ENCODE measurements around the gene CELA2A. TPM values are rescaled to one million over a fixed set of nuclear protein-coding genes. Genes with fewer than 3 reads are reported as not detected.

The CELA2A gene
- total RNA-seq, 2 donors from 2014 or later: not detected

- Histone ChIP-seq H3K36me3 (ENCODE audit: control insufficient read depth, insufficient read depth, low read length) (peaks cover 26% of the 10 kb centered on the region), H3K9me3 (ENCODE audit: control insufficient read depth, low read length) (no peaks in the 10 kb centered on the region), H3K27ac (ENCODE audit: low read depth, low read length) (no peak overlapping the region), H3K27me3 (ENCODE audit: control insufficient read depth, insufficient read depth, low read length, poor library complexity, severe bottlenecking) (no peaks in the 10 kb centered on the region), H3K9ac (ENCODE audit: extremely low read depth, low read length, poor library complexity, severe bottlenecking) (peak overlapping the region; percentile 81), H3K4me1 (ENCODE audit: control insufficient read depth, insufficient read depth, low read length) (peaks cover 30% of the 10 kb centered on the region), H3K4me3 (ENCODE audit: low read length) (peak overlapping the region; percentile 90)
- Mint-ChIP-seq H3K36me3 (ENCODE audit: low read depth) (peaks cover 22% of the 10 kb centered on the region), H3K9me3 (no peaks in the 10 kb centered on the region), H3K27me3 (ENCODE audit: insufficient read depth) (peaks cover 6% of the 10 kb centered on the region), H3K4me3 (peak overlapping the region; percentile 76), H3K27ac (peak overlapping the region; percentile 92), H3K4me1 (peaks cover 57% of the 10 kb centered on the region)
- 64 to 77% methylated on average over 8 to 12 of the region's 12 CpGs for WGBS, 2 experiments (ENCODE audit: insufficient coverage in 1 of 2, insufficient read length in 1 of 2)
- DNase-seq: peak; percentile 65
- no peak for TF ChIP-seq CTCF (conservative IDR thresholded peaks at IDR 0.05)
These were observed 44.9 kb upstream of the CELA2A start for GRCh38 chr1:15411593-15412137.

DNA sequence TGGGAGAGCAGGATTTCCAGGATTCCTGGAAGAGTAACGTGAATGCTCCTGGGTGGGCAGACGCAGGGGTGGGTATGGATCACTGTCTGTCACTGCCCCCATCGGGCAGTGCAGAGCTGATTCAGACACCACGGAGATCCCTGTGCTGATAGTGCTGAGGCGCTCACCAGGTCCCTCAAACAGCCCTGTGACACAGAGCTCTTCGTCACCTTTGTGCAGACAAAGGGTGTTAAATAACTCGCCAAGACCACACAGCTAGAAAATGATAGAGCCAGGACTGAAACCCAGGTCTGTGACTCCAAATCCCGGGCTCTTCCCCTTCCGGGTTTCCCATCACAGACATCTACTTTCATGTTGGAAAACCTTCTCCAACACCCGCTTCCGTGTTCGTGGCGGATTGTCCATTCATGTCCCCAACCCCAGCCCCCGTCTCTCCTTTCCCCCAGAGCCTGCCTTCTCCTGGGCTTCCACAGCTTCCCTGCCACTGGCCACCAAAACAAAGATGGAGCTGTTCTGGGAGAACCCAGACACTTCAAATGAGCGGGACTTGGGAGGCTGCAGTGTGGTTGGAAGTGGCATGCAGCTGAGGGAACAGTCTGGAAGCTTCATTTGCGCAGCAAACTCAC lies 44.2 kb upstream of the CELA2A start:
- Mint-ChIP-seq H3K36me3 (ENCODE audit: low read depth) (peaks cover 22% of the 10 kb centered on the region), H3K27me3 (ENCODE audit: insufficient read depth) (peaks cover 1% of the 10 kb centered on the region), H3K4me1 (peaks cover 52% of the 10 kb centered on the region), H3K27ac (peak overlapping the region; percentile 92), H3K9me3 (no peaks in the 10 kb centered on the region), H3K4me3 (peak overlapping the region; percentile 76)
- Histone ChIP-seq H3K36me3 (ENCODE audit: control insufficient read depth, insufficient read depth, low read length) (peaks cover 27% of the 10 kb centered on the region), H3K4me1 (ENCODE audit: control insufficient read depth, insufficient read depth, low read length) (peaks cover 30% of the 10 kb centered on the region), H3K9ac (ENCODE audit: extremely low read depth, low read length, poor library complexity, severe bottlenecking) (peak overlapping the region; percentile 81), H3K9me3 (ENCODE audit: control insufficient read depth, low read length) (no peaks in the 10 kb centered on the region), H3K27me3 (ENCODE audit: control insufficient read depth, insufficient read depth, low read length, poor library complexity, severe bottlenecking) (no peaks in the 10 kb centered on the region), H3K4me3 (ENCODE audit: low read length) (peak overlapping the region; percentile 90), H3K27ac (ENCODE audit: low read depth, low read length) (no peak overlapping the region)
- no peak for TF ChIP-seq CTCF (conservative IDR thresholded peaks at IDR 0.05)
- peak; percentile 77 for DNase-seq
- WGBS, 2 experiments (ENCODE audit: insufficient coverage in 1 of 2, insufficient read length in 1 of 2): 59 to 65% methylated on average over 7 to 16 of the region's 16 CpGs

GRCh38 chr1:15412843-15413242 lies 43.7 kb upstream of the CELA2A start:
- no peak for TF ChIP-seq CTCF (conservative IDR thresholded peaks at IDR 0.05)
- Histone ChIP-seq H3K9me3 (ENCODE audit: control insufficient read depth, low read length) (no peaks in the 10 kb centered on the region), H3K36me3 (ENCODE audit: control insufficient read depth, insufficient read depth, low read length) (peaks cover 27% of the 10 kb centered on the region), H3K27me3 (ENCODE audit: control insufficient read depth, insufficient read depth, low read length, poor library complexity, severe bottlenecking) (no peaks in the 10 kb centered on the region), H3K9ac (ENCODE audit: extremely low read depth, low read length, poor library complexity, severe bottlenecking) (peak overlapping the region; percentile 16), H3K4me1 (ENCODE audit: control insufficient read depth, insufficient read depth, low read length) (peaks cover 29% of the 10 kb centered on the region), H3K4me3 (ENCODE audit: low read length) (peak overlapping the region; percentile 90), H3K27ac (ENCODE audit: low read depth, low read length) (no peak overlapping the region)
- Mint-ChIP-seq H3K27ac (peak overlapping the region; percentile 92), H3K4me3 (peak overlapping the region; percentile 76), H3K27me3 (ENCODE audit: insufficient read depth) (peaks cover 1% of the 10 kb centered on the region), H3K4me1 (peaks cover 53% of the 10 kb centered on the region), H3K9me3 (no peaks in the 10 kb centered on the region), H3K36me3 (ENCODE audit: low read depth) (peaks cover 22% of the 10 kb centered on the region)
- no peak for DNase-seq
- WGBS, 2 experiments (ENCODE audit: insufficient coverage in 1 of 2, insufficient read length in 1 of 2): 94 to 100% methylated on average over 3 to 11 of the region's 11 CpGs

Measured in endodermal cell (in vitro differentiated cells).